GM23338 (cell line): ENCODE data around the gene HYAL2. TPM values are rescaled to one million over a fixed set of nuclear protein-coding genes. Genes with fewer than 3 reads are reported as not detected.

Source experiments
- ATAC-seq: fragments of 200-7000 bp; cut with Tn5 transposase; 3 replicates; pipeline ENCODE4 v1.9.1; 2020
- DNase-seq: peaks from one replicate; pipeline ENCODE4 v3.0.0-alpha.2; 2015; ENCODE audit warnings: low spot score
- H2AFZ ChIP-seq: fragments of 200-600 bp; sonication (generic); 2 replicates; pipeline ENCODE4 v1.8.0; 2016; ENCODE audit warnings: antibody characterized with exemption, mild to moderate bottlenecking, moderate library complexity
- H3F3A ChIP-seq: fragments of 200-600 bp; sonication (generic); replicated peaks from 2 replicates; pipeline ENCODE4 v1.8.0; 2017; ENCODE audit warnings: antibody characterized with exemption, mixed run types, low read depth
- H3K27ac ChIP-seq: fragments of 200-600 bp; sonication (generic); 2 replicates; pipeline ENCODE4 v1.6.1; 2016; ENCODE audit warnings: low read depth
- H3K27me3 ChIP-seq: fragments of 200-600 bp; sonication (generic); 2 replicates; pipeline ENCODE4 v1.8.0; 2016; ENCODE audit warnings: mild to moderate bottlenecking, mixed run types, moderate library complexity; ENCODE audit not compliant: insufficient read depth
- H3K36me3 ChIP-seq: fragments of 200-600 bp; sonication (generic); 2 replicates; pipeline ENCODE4 v1.8.0; 2016; ENCODE audit warnings: mild to moderate bottlenecking; ENCODE audit not compliant: insufficient read depth
- H3K4me1 ChIP-seq: fragments of 200-600 bp; sonication (generic); 2 replicates; pipeline ENCODE4 v1.8.0; 2016; ENCODE audit warnings: mild to moderate bottlenecking, moderate library complexity; ENCODE audit not compliant: insufficient read depth
- H3K4me2 ChIP-seq: fragments of 200-600 bp; sonication (generic); 2 replicates; pipeline ENCODE4 v1.7.1; 2017; ENCODE audit warnings: mixed run types
- H3K4me3 ChIP-seq: fragments of 200-600 bp; sonication (generic); 2 replicates; pipeline ENCODE4 v1.6.1; 2016; ENCODE audit warnings: mixed run types
- H3K79me2 ChIP-seq: fragments of 200-600 bp; sonication (generic); replicated peaks from 2 replicates; pipeline ENCODE4 v1.8.0; 2017; ENCODE audit warnings: mild to moderate bottlenecking; ENCODE audit not compliant: insufficient read depth
- H3K9me2 ChIP-seq: fragments of 200-600 bp; sonication (generic); 2 replicates; pipeline ENCODE4 v1.8.0; 2017; ENCODE audit not compliant: insufficient read depth
- H4K20me1 ChIP-seq: fragments of 200-600 bp; sonication (generic); replicated peaks from 2 replicates; pipeline ENCODE4 v1.8.0; 2017; ENCODE audit warnings: mild to moderate bottlenecking; ENCODE audit not compliant: insufficient read depth
- H3K27ac Mint-ChIP-seq: 2 replicates; pipeline ENCODE4 v1.8.0; 2020; ENCODE audit warnings: inconsistent platforms, mild to moderate bottlenecking, moderate library complexity, mixed read lengths
- H3K27me3 Mint-ChIP-seq: 3 replicates; pipeline ENCODE4 v1.8.0; 2022; ENCODE audit warnings: low read depth, mild to moderate bottlenecking, moderate library complexity, mixed read lengths, inconsistent platforms; ENCODE audit not compliant: insufficient read depth, poor library complexity
- H3K36me3 Mint-ChIP-seq: 3 replicates; pipeline ENCODE4 v1.8.0; 2021; ENCODE audit warnings: low read depth, mild to moderate bottlenecking, inconsistent platforms, moderate library complexity, mixed read lengths
- H3K4me1 Mint-ChIP-seq: 3 replicates; pipeline ENCODE4 v1.8.0; 2020; ENCODE audit warnings: mild to moderate bottlenecking, inconsistent platforms, mixed read lengths
- H3K4me3 Mint-ChIP-seq: 3 replicates; pipeline ENCODE4 v1.8.0; 2021; ENCODE audit warnings: moderate library complexity, mild to moderate bottlenecking, inconsistent platforms, mixed read lengths
- H3K9me3 Mint-ChIP-seq: 3 replicates; pipeline ENCODE4 v1.8.0; 2020; ENCODE audit warnings: moderate library complexity, mild to moderate bottlenecking, inconsistent platforms, mixed read lengths
- CREB1 ChIP-seq: fragments of 250-450 bp; sonication (Bioruptor Pico); IDR thresholded peaks from 2 replicates; pipeline ENCODE4 v1.5.0; 2020; ENCODE audit warnings: low read depth, mild to moderate bottlenecking, moderate library complexity
- ETS1 ChIP-seq: IDR thresholded peaks from 2 replicates; pipeline ENCODE4 v1.6.1; 2016; ENCODE audit warnings: antibody characterized with exemption
- EZH2 ChIP-seq: fragments of 200-600 bp; sonication (generic); IDR thresholded peaks from one replicate; pipeline ENCODE4 v1.8.0; 2017; ENCODE audit warnings: antibody characterized with exemption, mild to moderate bottlenecking, low read depth; ENCODE audit not compliant: unreplicated experiment
- POLR2AphosphoS5 ChIP-seq: IDR thresholded peaks from 2 replicates; pipeline ENCODE4 v1.6.1; 2016; ENCODE audit warnings: antibody characterized with exemption, low read depth
- REST ChIP-seq: IDR thresholded peaks from one replicate; pipeline ENCODE4 v1.6.1; 2018; ENCODE audit warnings: antibody characterized with exemption; ENCODE audit not compliant: unreplicated experiment
- ZNF331 ChIP-seq: fragments of 250-450 bp; sonication (Bioruptor Pico); IDR thresholded peaks from 2 replicates; pipeline ENCODE4 v1.5.0; 2020; ENCODE audit warnings: low read depth, mild to moderate bottlenecking, moderate library complexity
- polyA plus RNA-seq: library from polyadenylated mRNA; unstranded; fragments of >200 nt; fragmentation: Nextera tagmentation; extraction: Ambion mirVana; gene quantifications from 2 replicates; pipeline ENCODE4 v1.2.1, GENCODE V29; 2016
- total RNA-seq: library from RNA; depleted of rRNA; stranded (reverse); fragments of >200 nt; shearing (Covaris generic); gene quantifications from 2 replicates; pipeline ENCODE4 v1.2.3, GENCODE V29; 2014
- TF ChIP-seq, protein P1 (sequence below): fragments of 250-450 bp; sonication (Bioruptor Pico); IDR thresholded peaks from 2 replicates; pipeline ENCODE4 v1.5.0; 2020; ENCODE audit warnings: mild to moderate bottlenecking, moderate library complexity

HYAL2 gene
- total and polyA plus RNA-seq, 2 experiments from 2014 or later: 28.9 to 74.3 TPM

DNA sequence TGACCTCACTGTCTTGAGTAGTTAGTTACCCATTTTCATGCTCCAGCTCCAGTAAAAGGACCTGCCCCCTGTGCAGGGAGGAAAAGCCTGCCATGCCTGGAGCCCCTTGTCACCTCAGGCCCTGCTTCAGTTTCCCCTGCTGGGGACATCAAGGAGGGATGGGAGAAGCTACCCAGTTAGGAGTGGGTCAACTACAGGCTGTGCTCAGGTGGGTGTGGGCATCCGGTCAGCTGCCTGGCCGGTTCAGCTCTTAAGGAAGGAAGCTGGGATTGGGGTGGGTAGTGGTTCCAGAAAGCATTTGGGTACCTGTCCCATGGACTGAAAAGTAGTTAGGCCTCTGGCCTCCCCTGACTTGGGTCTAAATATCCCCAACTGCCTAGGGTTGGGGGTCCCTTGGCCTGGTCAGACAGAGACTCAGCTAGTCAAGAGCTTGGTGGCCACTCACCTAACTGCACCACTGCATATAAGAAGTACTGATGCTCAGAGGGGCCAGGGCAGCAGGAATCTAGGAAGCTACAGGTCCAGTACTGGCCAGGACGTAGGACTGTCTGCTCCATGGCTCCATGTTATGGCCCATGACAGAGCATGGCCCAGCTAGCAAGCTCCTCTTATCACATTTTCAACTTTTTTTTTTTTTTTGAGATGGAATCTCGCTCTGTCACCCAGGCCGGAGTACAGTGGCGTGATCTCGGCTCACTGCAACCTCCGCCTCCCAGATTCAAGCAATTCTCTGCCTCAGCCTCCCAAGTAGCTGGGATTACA, 43.1 kb downstream of the HYAL2 start (continued):
- TF ChIP-seq ETS1 (no peak), REST (no peak), CREB1 (CRISPR knock-in tag) (no peak)

- DNase-seq (no peak), ATAC-seq (no peak)
- no peak within 1 kb of the TSS for H2AFZ ChIP-seq
- no peaks in the 10 kb centered on the region; the same call in 1 of the 2 replicates for H4K20me1 ChIP-seq
- H3K9me2 ChIP-seq: no peaks in the 10 kb centered on the region
- H3K4me3 ChIP-seq: no peak within 1 kb of the TSS
- peaks cover 47% of the 10 kb centered on the region for H3K27me3 ChIP-seq
- peaks cover 10% of the 10 kb centered on the region; the same call in 1 of the 2 replicates for H3F3A ChIP-seq
- H3K27me3 Mint-ChIP-seq: peaks cover 38% of the 10 kb centered on the region
- no peak within 1 kb of the TSS for H3K4me2 ChIP-seq
- no peaks in the 10 kb centered on the region for H3K36me3 ChIP-seq
- H3K4me1 ChIP-seq: peaks cover 3% of the 10 kb centered on the region; the same call in 1 of the 2 replicates
- H3K27ac Mint-ChIP-seq: no peak within 1 kb of the TSS
- peaks cover 18% of the 10 kb centered on the region for H3K4me1 Mint-ChIP-seq
- no peak within 1 kb of the TSS for H3K27ac ChIP-seq
- no peaks in the 10 kb centered on the region for H3K79me2 ChIP-seq
- no peaks in the 10 kb centered on the region for H3K9me3 Mint-ChIP-seq
- no peak within 1 kb of the TSS for H3K4me3 Mint-ChIP-seq
- TF ChIP-seq ETS1 (no peak), POLR2AphosphoS5 (no peak), REST (no peak), ZNF331 (CRISPR knock-in tag) (no peak), EZH2 (no peak)
- TF ChIP-seq, protein P1, sequence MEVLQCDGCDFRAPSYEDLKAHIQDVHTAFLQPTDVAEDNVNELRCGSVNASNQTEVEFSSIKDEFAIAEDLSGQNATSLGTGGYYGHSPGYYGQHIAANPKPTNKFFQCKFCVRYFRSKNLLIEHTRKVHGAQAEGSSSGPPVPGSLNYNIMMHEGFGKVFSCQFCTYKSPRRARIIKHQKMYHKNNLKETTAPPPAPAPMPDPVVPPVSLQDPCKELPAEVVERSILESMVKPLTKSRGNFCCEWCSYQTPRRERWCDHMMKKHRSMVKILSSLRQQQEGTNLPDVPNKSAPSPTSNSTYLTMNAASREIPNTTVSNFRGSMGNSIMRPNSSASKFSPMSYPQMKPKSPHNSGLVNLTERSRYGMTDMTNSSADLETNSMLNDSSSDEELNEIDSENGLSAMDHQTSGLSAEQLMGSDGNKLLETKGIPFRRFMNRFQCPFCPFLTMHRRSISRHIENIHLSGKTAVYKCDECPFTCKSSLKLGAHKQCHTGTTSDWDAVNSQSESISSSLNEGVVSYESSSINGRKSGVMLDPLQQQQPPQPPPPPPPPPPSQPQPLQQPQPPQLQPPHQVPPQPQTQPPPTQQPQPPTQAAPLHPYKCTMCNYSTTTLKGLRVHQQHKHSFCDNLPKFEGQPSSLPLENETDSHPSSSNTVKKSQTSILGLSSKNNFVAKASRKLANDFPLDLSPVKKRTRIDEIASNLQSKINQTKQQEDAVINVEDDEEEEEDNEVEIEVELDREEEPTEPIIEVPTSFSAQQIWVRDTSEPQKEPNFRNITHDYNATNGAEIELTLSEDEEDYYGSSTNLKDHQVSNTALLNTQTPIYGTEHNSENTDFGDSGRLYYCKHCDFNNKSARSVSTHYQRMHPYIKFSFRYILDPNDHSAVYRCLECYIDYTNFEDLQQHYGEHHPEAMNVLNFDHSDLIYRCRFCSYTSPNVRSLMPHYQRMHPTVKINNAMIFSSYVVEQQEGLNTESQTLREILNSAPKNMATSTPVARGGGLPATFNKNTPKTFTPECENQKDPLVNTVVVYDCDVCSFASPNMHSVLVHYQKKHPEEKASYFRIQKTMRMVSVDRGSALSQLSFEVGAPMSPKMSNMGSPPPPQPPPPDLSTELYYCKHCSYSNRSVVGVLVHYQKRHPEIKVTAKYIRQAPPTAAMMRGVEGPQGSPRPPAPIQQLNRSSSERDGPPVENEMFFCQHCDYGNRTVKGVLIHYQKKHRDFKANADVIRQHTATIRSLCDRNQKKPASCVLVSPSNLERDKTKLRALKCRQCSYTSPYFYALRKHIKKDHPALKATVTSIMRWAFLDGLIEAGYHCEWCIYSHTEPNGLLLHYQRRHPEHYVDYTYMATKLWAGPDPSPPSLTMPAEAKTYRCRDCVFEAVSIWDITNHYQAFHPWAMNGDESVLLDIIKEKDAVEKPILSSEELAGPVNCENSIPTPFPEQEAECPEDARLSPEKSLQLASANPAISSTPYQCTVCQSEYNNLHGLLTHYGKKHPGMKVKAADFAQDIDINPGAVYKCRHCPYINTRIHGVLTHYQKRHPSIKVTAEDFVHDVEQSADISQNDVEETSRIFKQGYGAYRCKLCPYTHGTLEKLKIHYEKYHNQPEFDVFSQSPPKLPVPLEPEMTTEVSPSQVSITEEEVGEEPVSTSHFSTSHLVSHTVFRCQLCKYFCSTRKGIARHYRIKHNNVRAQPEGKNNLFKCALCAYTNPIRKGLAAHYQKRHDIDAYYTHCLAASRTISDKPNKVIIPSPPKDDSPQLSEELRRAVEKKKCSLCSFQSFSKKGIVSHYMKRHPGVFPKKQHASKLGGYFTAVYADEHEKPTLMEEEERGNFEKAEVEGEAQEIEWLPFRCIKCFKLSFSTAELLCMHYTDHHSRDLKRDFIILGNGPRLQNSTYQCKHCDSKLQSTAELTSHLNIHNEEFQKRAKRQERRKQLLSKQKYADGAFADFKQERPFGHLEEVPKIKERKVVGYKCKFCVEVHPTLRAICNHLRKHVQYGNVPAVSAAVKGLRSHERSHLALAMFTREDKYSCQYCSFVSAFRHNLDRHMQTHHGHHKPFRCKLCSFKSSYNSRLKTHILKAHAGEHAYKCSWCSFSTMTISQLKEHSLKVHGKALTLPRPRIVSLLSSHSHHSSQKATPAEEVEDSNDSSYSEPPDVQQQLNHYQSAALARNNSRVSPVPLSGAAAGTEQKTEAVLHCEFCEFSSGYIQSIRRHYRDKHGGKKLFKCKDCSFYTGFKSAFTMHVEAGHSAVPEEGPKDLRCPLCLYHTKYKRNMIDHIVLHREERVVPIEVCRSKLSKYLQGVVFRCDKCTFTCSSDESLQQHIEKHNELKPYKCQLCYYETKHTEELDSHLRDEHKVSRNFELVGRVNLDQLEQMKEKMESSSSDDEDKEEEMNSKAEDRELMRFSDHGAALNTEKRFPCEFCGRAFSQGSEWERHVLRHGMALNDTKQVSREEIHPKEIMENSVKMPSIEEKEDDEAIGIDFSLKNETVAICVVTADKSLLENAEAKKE (CRISPR knock-in tag): no peak
- H3K36me3 Mint-ChIP-seq: no peaks in the 10 kb centered on the region
Measured at GRCh38 chr3:50278880-50279224, 43.7 kb downstream of the HYAL2 start, which contains the start of gene LSMEM2. LSMEM2 (plus strand) TSS chr3:50279087; CDS start chr3:50279114, 27 bp downstream.
